Osteoblast (primary cell): ENCODE data around the gene PNP. TPM values are rescaled to one million over a fixed set of nuclear protein-coding genes. Genes with fewer than 3 reads are reported as not detected.

Experiments used
- DNase-seq: peaks from one replicate; pipeline ENCODE4 v3.0.0; 2011; ENCODE audit warnings: low spot score, mixed read lengths; ENCODE audit not compliant: insufficient read length; ENCODE audit errors: missing footprints
- H2AFZ ChIP-seq: 2 replicates; pipeline ENCODE4 v1.6.0; 2011; ENCODE audit warnings: mild to moderate bottlenecking, low read length
- H3K27ac ChIP-seq: 2 replicates; pipeline ENCODE4 v1.5.1; 2011; ENCODE audit warnings: mild to moderate bottlenecking, low read depth, low read length, moderate library complexity
- H3K27me3 ChIP-seq: 2 replicates; pipeline ENCODE4 v1.6.0; 2012; ENCODE audit warnings: mild to moderate bottlenecking, control low read depth, inconsistent platforms, low read length, moderate library complexity; ENCODE audit not compliant: insufficient read depth
- H3K36me3 ChIP-seq: 2 replicates; pipeline ENCODE4 v1.5.1; 2011; ENCODE audit warnings: mild to moderate bottlenecking, low read length, control low read depth, moderate library complexity; ENCODE audit not compliant: insufficient read depth
- H3K4me1 ChIP-seq: 2 replicates; pipeline ENCODE4 v1.5.1; 2011; ENCODE audit warnings: mild to moderate bottlenecking, low read length, control low read depth, moderate library complexity; ENCODE audit not compliant: insufficient read depth
- H3K4me2 ChIP-seq: 2 replicates; pipeline ENCODE4 v1.6.0; 2011; ENCODE audit warnings: mild to moderate bottlenecking, low read length; ENCODE audit not compliant: insufficient read depth
- H3K4me3 ChIP-seq: fragments of 200-600 bp; sonication (generic); 3 replicates; pipeline ENCODE4 v1.5.1; 2012; ENCODE audit warnings: mild to moderate bottlenecking, low read length, inconsistent platforms; ENCODE audit not compliant: insufficient read depth
- H3K79me2 ChIP-seq: 2 replicates; pipeline ENCODE4 v1.6.0; 2012; ENCODE audit warnings: mild to moderate bottlenecking, low read length, control low read depth, inconsistent platforms; ENCODE audit not compliant: insufficient read depth
- H3K9me3 ChIP-seq: 2 replicates; pipeline ENCODE4 v1.5.1; 2011; ENCODE audit warnings: low read depth, low read length, control low read depth
- H4K20me1 ChIP-seq: 2 replicates; pipeline ENCODE4 v1.6.0; 2012; ENCODE audit warnings: mild to moderate bottlenecking, low read length, control low read depth; ENCODE audit not compliant: insufficient read depth
- CTCF ChIP-seq: IDR thresholded peaks from 2 replicates; pipeline ENCODE4 v1.5.1; 2011; ENCODE audit warnings: mild to moderate bottlenecking, low read depth, low read length, moderate library complexity; ENCODE audit errors: extremely low read depth
- total RNA-seq: library from RNA; depleted of rRNA; stranded (reverse); fragments of >200 nt; gene quantifications from 2 replicates; pipeline ENCODE4 v1.2.3, GENCODE V29; 2012

Gene PNP
- total RNA-seq, 1 donor: 29.7 TPM

- peak overlapping the region; percentile 31 for H2AFZ ChIP-seq
- peaks cover 37% of the 10 kb centered on the region for H3K36me3 ChIP-seq
- no peak for TF ChIP-seq CTCF
- H3K4me1 ChIP-seq: peaks cover 26% of the 10 kb centered on the region
- DNase-seq: peak; percentile 80
- H3K27me3 ChIP-seq: peaks cover under 1% of the 10 kb centered on the region
- no peaks in the 10 kb centered on the region for H3K9me3 ChIP-seq
- peak overlapping the region; percentile 88 for H3K4me3 ChIP-seq
- H3K4me2 ChIP-seq: peak overlapping the region; percentile 98
- H3K79me2 ChIP-seq: peaks cover 52% of the 10 kb centered on the region
- H4K20me1 ChIP-seq: peaks cover 9% of the 10 kb centered on the region
- H3K27ac ChIP-seq: peak overlapping the region; percentile 82
Measured at GRCh38 chr14:20460458-20461224, 8.6 kb upstream of the PNP start.

- Histone ChIP-seq H3K4me1 (peaks cover 19% of the 10 kb centered on the region), H2AFZ (peak within 1 kb of the TSS; percentile 87), H3K27ac (peak within 1 kb of the TSS; percentile 82), H3K9me3 (no peaks in the 10 kb centered on the region), H3K4me3 (peak within 1 kb of the TSS; percentile 88), H3K36me3 (peaks cover 35% of the 10 kb centered on the region), H3K27me3 (peaks cover 5% of the 10 kb centered on the region), H3K4me2 (peak within 1 kb of the TSS; percentile 98), H4K20me1 (peaks cover 7% of the 10 kb centered on the region), H3K79me2 (peaks cover 46% of the 10 kb centered on the region)
- DNase-seq: peak; percentile 99
- TF ChIP-seq CTCF: no peak
Measured at GRCh38 chr14:20461225-20462141, 7.7 kb upstream of the PNP start, which contains the start of gene PIP4P1. Gene PIP4P1 (minus strand): TSS chr14:20461434. CDS start chr14:20461325, 109 bp downstream.

- H3K36me3 ChIP-seq: peaks cover 14% of the 10 kb centered on the region
- H3K27me3 ChIP-seq: peaks cover 11% of the 10 kb centered on the region
- no peak for DNase-seq
- no peaks in the 10 kb centered on the region for H3K9me3 ChIP-seq
- peak overlapping the region; percentile 87 for H3K4me3 ChIP-seq
- H3K4me1 ChIP-seq: peaks cover 10% of the 10 kb centered on the region
- H3K27ac ChIP-seq: peak overlapping the region; percentile 87
- TF ChIP-seq CTCF: no peak
- peaks cover 41% of the 10 kb centered on the region for H3K79me2 ChIP-seq
- H3K4me2 ChIP-seq: peak overlapping the region; percentile 87
- peaks cover 3% of the 10 kb centered on the region for H4K20me1 ChIP-seq
- peak overlapping the region; percentile 78 for H2AFZ ChIP-seq
Measured at GRCh38 chr14:20468764-20469241, 403 bp upstream of the PNP start.
